ENCODE data around the gene SPPL3. TPM values are rescaled to one million over a fixed set of nuclear protein-coding genes. Genes with fewer than 3 reads are reported as not detected.

The SPPL3 gene
- total and polyA plus RNA-seq, 8 donors: 5.0 to 63.4 (median 18.0) TPM

DNA sequence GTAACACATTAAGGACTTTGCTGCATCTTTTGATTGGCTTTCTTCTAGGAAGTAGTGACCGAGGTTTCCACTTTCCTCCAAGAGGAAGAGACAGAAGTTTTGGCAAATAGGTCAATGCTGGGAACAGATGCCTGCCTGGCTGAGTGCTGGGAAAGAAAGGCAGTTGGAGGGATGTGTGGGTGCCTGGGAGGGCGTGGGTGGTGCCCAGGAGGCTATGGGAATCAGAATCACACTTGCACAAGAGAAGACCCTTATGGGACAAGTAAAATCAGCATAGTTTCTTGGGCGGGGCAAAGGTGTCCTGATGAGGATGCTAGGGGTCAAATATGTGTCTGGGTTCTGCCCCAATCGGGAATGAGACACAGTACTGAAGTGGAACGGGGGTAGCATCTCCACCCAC lies 179.4 kb downstream of the SPPL3 start:
- Histone ChIP-seq H3K9me3 (no peaks in the 10 kb centered on the region), H3K4me3 (peak overlapping the region in 2 of 4 donors; percentile 58 to 85), H3K36me3 (peaks cover 37 to 69% (median 66%) of the 10 kb centered on the region in 4 donors), H3K4me1 (peaks cover 26 to 48% (median 34%) of the 10 kb centered on the region in 4 donors), H3K27me3 (no peaks in the 10 kb centered on the region), H3K27ac (peak overlapping the region in 2 of 5 donors; percentile 87 to 90)
- no peak for TF ChIP-seq POLR2A (IDR thresholded peaks at IDR 0.05)
- intact Hi-C loops (cut with DNase I; ENCODE audit: low total_unique reads): no loop called here
- 58 to 69% (median 64%) methylated on average over 5 of the region's 5 CpGs for WGBS, 5 donors
- DNase-seq: no peak

DNA sequence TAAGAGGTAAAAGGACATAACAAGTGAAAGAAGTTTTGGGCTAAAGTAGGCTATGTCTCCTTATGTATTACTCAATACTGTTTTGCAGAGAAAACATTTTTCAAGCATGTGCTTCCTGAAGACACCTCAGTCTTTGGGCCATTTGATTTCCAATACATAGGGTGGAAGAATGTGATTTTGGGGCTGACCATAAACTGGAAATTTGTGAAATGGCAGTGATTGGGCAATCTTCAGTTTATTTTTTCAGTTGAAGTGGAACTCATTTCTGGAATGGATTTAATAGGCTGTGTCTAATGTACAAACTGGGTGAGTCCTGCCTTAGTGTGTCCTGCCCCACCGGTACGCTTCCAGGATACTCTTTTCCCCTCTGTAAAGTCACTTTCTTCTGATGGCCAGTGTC lies 181.4 kb downstream of the SPPL3 start:
- WGBS, 5 donors: 94 to 100% (median 96%) methylated on average over 2 of the region's 2 CpGs
- DNase-seq: no peak
- TF ChIP-seq POLR2AphosphoS5 (IDR thresholded peaks at IDR 0.05): no peak
- no peak for TF ChIP-seq EP300 (IDR thresholded peaks at IDR 0.05)
- TF ChIP-seq, protein P1, sequence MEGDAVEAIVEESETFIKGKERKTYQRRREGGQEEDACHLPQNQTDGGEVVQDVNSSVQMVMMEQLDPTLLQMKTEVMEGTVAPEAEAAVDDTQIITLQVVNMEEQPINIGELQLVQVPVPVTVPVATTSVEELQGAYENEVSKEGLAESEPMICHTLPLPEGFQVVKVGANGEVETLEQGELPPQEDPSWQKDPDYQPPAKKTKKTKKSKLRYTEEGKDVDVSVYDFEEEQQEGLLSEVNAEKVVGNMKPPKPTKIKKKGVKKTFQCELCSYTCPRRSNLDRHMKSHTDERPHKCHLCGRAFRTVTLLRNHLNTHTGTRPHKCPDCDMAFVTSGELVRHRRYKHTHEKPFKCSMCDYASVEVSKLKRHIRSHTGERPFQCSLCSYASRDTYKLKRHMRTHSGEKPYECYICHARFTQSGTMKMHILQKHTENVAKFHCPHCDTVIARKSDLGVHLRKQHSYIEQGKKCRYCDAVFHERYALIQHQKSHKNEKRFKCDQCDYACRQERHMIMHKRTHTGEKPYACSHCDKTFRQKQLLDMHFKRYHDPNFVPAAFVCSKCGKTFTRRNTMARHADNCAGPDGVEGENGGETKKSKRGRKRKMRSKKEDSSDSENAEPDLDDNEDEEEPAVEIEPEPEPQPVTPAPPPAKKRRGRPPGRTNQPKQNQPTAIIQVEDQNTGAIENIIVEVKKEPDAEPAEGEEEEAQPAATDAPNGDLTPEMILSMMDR (IDR thresholded peaks at IDR 0.05): no peak
- no peak for TF ChIP-seq POLR2A (IDR thresholded peaks at IDR 0.05)
- Histone ChIP-seq H3K36me3 (peaks cover 47 to 70% (median 69%) of the 10 kb centered on the region in 4 donors), H3K27me3 (no peaks in the 10 kb centered on the region), H3K9me3 (no peaks in the 10 kb centered on the region), H3K4me1 (peaks cover 30 to 63% (median 44%) of the 10 kb centered on the region in 4 donors), H3K4me3 (no peak overlapping the region), H3K27ac (no peak overlapping the region)
- intact Hi-C loops (cut with DNase I; ENCODE audit: low total_unique reads): no loop called here

DNA sequence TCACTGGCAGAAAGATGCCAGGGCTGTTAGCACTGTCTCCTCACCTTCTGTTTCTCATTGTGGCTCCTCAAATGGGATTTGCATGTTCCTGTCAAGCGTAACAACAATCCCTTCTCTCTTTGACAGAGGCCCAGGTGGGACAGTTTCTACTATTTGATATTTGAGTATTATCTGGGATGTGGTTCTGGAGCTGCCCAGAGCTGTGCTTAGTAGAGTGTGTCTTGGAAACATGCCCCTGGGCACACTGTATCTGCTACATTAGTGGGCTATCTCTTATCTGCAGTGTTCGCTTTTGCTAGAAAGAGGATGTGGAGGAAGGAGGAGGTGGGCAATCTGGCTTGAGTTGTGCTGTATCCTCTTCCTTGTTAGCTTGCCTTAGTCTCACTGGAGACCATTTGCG lies 182.3 kb downstream of the SPPL3 start:
- WGBS, 5 donors: 70 to 81% (median 73%) methylated on average over 3 of the region's 3 CpGs
- intact Hi-C loops (cut with DNase I; ENCODE audit: low total_unique reads): no loop called here
- Histone ChIP-seq H3K4me1 (peaks cover 30 to 55% (median 39%) of the 10 kb centered on the region in 4 donors), H3K36me3 (peaks cover 56 to 71% (median 71%) of the 10 kb centered on the region in 4 donors), H3K9me3 (no peaks in the 10 kb centered on the region), H3K27me3 (no peaks in the 10 kb centered on the region), H3K27ac (no peak overlapping the region), H3K4me3 (no peak overlapping the region)
- TF ChIP-seq EP300 (IDR thresholded peaks at IDR 0.05) (no peak), POLR2A (IDR thresholded peaks at IDR 0.05) (no peak), POLR2AphosphoS5 (IDR thresholded peaks at IDR 0.05) (no peak)
- TF ChIP-seq, protein P1 (IDR thresholded peaks at IDR 0.05): no peak
- DNase-seq: no peak

- 85 to 95% (median 90%) methylated on average over 10 of the region's 10 CpGs for WGBS, 5 donors
- TF ChIP-seq POLR2AphosphoS5 (IDR thresholded peaks at IDR 0.05) (no peak), EP300 (IDR thresholded peaks at IDR 0.05) (no peak), POLR2A (IDR thresholded peaks at IDR 0.05) (no peak)
- TF ChIP-seq, protein P1 (IDR thresholded peaks at IDR 0.05): no peak
- DNase-seq: no peak
- intact Hi-C loops (cut with DNase I; ENCODE audit: low total_unique reads): no loop called here
- H3K9me3 ChIP-seq: no peaks in the 10 kb centered on the region
- no peak overlapping the region for H3K4me3 ChIP-seq
- peak overlapping the region in 2 of 5 donors; percentile 7 to 24 for H3K27ac ChIP-seq
- peaks cover 63 to 78% (median 78%) of the 10 kb centered on the region in 4 donors for H3K36me3 ChIP-seq
- no peaks in the 10 kb centered on the region for H3K27me3 ChIP-seq
- peaks cover 24 to 48% (median 32%) of the 10 kb centered on the region in 4 donors for H3K4me1 ChIP-seq
These were observed 183.0 kb downstream of the SPPL3 start for GRCh38 chr12:120720987-120721801.

Data from stomach (tissue), 9 donors.